ENCODE measurements around the gene TEX29. TPM values are rescaled to one million over a fixed set of nuclear protein-coding genes. Genes with fewer than 3 reads are reported as not detected.

The TEX29 gene
- total RNA-seq, 1 experiment from 2014 or later = 0.68 TPM

GRCh38 chr13:111324736-111325135 lies 4.3 kb downstream of the TEX29 start (continued):
- TF ChIP-seq IRF2 (CRISPR knock-in tag; IDR thresholded peaks at IDR 0.05; ENCODE audit: borderline replicate concordance, low read depth) (no peak), ATF2 (CRISPR knock-in tag; IDR thresholded peaks at IDR 0.05; ENCODE audit: borderline replicate concordance, low read depth) (no peak), ZNF281 (CRISPR knock-in tag; IDR thresholded peaks at IDR 0.05) (no peak), AR (CRISPR knock-in tag; IDR thresholded peaks at IDR 0.05) (no peak), ZNF138 (CRISPR knock-in tag; conservative IDR thresholded peaks at IDR 0.05) (no peak)

- ChIA-PET POLR2A (no interaction called here), CTCF (no interaction called here)
- DNase-seq (ENCODE audit: low spot score) (no peak), ATAC-seq (no peak)
- no peaks in the 10 kb centered on the region for H3K36me3 Mint-ChIP-seq
- no peaks in the 10 kb centered on the region for H3K4me1 Mint-ChIP-seq
- no peaks in the 10 kb centered on the region for H3K9me3 Mint-ChIP-seq
- no peaks in the 10 kb centered on the region for H3K27me3 Mint-ChIP-seq (ENCODE audit: low read depth)
- H3K4me3 Mint-ChIP-seq = no peak overlapping the region
- no peak overlapping the region; the same call in 1 of the 2 replicates for H3K27ac Mint-ChIP-seq
- no peak for TF ChIP-seq JUN (CRISPR knock-in tag; IDR thresholded peaks at IDR 0.05)
- TF ChIP-seq ZNF396 (CRISPR knock-in tag; IDR thresholded peaks at IDR 0.05; ENCODE audit: borderline replicate concordance) = no peak
- no peak for TF ChIP-seq CBFB (CRISPR knock-in tag; IDR thresholded peaks at IDR 0.05; ENCODE audit: low read depth)
- no peak for TF ChIP-seq ARID4B (CRISPR knock-in tag; IDR thresholded peaks at IDR 0.05; ENCODE audit: borderline replicate concordance)
- TF ChIP-seq TEAD1 (CRISPR knock-in tag; IDR thresholded peaks at IDR 0.05) = no peak
- no peak for TF ChIP-seq ATF2 (CRISPR knock-in tag; IDR thresholded peaks at IDR 0.05; ENCODE audit: borderline replicate concordance, low read depth)
- TF ChIP-seq ATF3 (CRISPR knock-in tag; conservative IDR thresholded peaks at IDR 0.05) = no peak
- no peak for TF ChIP-seq NFYB (CRISPR knock-in tag; conservative IDR thresholded peaks at IDR 0.05; ENCODE audit: low read depth)
- TF ChIP-seq ZNF532 (CRISPR knock-in tag; IDR thresholded peaks at IDR 0.05; ENCODE audit: borderline replicate concordance) = no peak
- TF ChIP-seq ZNF138 (CRISPR knock-in tag; conservative IDR thresholded peaks at IDR 0.05) = no peak
- no peak for TF ChIP-seq E2F4 (CRISPR knock-in tag; IDR thresholded peaks at IDR 0.05; ENCODE audit: borderline replicate concordance, low read depth)
Measured at GRCh38 chr13:111325146-111325890, 4.9 kb downstream of the TEX29 start.
